HG03159 (cell line): ENCODE data around the gene SGCE.

Experiments
- ATAC-seq: cut with Tn5 transposase; IDR thresholded peaks from one replicate; pipeline ENCODE4 v1.9.1; 2021; ENCODE audit warnings: mild to moderate bottlenecking, moderate library complexity; ENCODE audit not compliant: unreplicated experiment

SGCE gene

DNA sequence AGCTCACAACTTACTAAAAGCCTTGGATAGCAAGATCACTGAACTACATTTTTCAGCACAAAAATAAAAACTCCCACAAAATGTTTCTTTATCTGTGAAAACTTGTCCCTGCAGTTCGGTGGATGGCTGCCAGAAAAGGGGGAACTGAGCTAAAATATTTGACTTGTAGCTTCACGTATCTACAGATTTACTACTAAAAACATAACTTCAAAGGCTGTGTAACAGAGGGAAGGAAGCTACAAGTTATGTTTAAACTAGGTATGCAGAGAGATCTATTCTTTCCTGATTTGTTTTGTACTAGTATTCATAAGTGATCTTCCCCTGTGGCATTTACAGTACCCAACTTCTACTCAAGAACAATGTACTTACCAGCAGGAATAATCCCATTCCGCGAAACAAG, 25.1 kb downstream of the SGCE start:
- no peak for ATAC-seq

DNA sequence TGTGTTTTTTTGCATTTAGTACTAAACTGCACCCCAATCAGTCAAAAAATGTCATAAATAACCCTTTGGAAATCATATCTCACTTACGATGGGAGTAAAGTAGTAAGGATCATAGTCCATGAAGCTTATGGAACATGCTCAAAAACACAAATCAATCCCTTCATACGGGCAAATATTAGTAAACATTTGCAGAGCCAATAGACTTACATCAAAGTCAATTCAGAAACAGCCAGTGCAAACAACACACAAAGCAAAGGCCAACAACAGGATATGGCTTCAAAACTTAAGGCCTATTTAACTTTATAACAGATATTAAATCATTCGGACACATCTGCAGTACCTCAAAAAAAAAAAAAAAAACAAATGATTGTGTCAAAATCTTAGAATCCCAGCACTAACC, 32.1 kb downstream of the SGCE start:
- ATAC-seq, result no peak

DNA sequence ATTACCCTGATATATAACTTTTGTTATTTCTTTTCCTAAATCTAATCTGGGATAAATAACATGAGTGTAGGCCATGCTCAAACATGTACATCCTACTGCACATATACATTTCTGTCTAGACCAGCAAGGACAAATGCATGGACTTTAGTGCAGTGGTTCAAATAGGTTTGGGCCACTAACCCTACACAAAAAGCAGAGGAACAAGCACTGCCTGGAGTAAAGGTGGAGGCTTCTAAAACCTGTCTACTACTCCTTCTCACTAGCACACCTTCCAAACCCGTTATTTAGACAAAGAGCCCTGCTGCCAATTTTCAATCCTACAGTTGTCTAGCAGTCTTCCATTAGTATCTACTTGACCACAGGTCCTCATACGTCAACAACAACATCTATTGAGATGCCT, 34.8 kb downstream of the SGCE start:
- ATAC-seq, result peak; percentile 3

DNA sequence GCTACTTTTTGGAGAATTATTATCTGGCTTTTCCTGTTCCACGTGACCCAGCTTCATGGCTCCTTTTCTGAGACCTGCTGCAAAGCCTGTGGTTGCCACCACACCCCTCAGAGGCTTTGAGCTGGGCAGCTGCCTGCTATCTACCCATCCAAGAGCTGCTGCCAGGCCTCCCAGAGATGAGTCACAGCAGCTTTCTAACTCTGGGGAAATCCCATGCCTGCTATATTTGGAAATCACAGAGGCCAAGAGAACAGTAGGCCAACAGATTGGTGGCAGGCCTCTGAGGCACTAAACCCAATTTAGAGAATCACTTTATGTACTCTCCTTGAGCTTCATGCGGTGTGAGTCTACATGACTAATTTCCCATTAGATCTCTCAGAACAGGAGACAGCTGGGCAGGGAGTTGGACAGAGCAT, 35.2 kb downstream of the SGCE start:
- peak; percentile 97 for ATAC-seq

DNA sequence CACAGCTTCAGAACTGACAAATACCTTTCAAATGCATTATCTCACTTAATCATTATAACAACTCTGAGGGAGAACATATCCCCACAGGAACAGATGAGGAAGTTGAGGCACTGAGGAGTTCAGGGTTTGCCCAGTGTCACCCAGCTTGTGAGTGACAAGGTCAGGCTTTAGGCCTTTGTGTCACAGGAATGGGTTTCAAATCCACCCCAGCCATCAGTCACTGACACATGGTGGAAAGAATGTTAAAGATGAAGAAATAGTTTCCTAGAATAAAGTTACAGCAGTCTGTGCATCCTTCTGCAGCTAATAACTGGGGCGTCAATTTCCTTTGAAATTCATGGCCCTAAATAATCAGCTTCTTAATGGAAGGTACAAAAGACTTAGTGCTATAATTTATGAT, 37.8 kb downstream of the SGCE start:
- ATAC-seq, result no peak

DNA sequence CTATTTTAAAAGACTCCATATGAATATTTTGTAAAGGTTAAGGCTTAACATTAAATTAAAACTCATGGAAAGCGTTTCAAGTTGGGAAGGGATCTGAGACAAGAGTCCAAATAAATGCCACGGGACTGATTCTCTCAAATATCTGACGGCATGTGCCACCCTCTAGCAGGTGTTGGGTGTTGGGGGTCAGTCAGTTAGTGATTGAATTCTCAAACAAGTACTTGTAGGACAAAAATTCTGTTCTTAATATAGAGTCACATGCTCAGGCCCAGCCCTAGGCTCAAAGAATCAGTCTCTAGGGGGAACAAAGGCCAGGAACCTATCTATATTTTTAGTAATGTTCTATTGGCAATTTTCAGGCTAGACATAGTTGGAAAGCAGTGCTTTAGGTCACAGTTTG, 39.1 kb downstream of the SGCE start:
- ATAC-seq, result no peak

DNA sequence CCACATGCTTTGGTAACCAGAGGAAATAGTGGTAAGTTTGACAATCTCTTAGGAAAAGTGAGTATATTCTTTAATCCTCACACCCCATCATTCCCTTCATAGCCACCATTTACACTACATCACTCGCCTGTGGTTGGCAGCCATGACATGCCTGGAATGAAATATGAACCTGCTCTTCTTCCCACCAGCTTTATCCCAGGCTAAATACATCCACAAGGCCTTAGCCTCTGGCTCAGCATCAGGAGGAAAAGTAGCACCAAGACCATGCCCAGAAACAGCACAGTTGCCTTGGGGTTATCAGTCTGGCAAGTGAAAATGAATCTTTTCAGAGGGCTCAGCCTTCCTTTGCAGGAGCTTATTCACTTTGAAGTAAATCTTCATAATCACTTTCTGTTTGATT, 40.3 kb downstream of the SGCE start:
- no peak for ATAC-seq

DNA sequence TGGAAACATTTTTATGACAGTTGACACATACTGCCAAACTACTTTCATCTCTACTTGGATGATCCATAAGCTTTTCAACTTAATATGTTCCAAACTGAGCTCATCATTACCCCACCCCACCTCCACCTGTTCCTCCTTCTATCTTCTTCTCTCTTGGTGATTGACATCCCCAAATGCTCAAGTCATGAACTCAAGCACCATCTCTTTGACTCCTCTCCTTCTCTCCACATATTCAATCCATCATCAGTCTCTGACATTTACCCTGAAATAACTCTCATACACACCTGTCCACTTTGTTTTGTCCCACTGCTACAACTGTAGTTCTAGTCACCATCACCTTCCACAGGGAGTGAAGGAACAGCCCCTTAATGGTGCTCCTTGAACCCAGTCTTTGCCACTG, 43.3 kb downstream of the SGCE start:
- ATAC-seq, result no peak

DNA sequence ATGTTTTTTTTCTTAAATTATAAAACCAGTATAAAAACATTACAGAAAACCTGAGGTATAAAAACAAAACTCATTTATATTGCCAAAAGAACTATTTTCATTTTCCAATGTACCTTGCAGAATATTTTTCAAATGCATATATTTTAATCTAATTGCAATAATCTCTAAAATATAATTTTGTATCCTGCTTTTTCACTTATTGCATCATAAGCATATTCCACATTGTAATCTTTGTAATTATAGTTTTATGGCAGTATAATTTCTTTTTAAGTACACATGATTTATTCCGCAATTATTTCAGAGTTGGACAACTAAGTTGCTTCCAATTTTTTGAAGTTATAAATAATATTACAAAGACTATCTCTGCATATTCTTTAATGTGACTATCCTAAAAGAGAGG, 43.7 kb downstream of the SGCE start:
- ATAC-seq, result no peak

DNA sequence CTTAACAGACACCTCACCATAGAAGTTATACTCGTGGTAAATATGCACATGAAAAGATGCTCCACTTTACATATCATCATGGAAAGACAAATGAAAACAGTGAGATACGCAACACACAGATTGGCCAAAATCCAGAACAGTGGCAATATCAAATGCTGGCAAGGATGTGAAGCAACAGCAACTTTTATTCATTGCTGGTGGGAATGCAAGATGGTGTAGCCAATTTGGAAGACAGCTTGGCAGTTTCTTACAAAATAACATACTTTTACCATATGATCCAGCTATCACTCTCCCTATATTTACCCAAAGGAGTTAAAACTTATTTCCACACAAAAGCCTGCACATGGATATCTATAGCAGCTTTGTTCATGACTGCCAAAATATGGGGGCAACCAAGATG, 46.4 kb downstream of the SGCE start:
- no peak for ATAC-seq

DNA sequence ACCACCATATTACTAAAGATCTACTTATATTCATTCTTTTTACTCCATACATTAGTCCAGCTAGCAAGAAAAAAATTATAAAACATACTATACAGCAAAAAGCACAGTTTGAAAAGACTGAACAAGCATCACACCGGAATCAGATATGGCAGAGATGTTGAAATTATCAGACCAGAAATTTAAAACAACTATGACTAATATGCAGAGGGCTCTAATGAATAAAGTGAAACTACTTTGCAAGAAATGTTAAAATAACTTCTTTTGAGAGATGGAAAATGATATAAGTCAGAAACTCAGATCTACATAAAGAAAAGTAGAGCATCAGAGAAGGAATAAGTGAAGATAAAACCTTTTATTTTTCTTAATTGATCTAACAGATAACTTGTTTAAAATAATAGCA, 50.9 kb downstream of the SGCE start:
- peak; percentile 62 for ATAC-seq

DNA sequence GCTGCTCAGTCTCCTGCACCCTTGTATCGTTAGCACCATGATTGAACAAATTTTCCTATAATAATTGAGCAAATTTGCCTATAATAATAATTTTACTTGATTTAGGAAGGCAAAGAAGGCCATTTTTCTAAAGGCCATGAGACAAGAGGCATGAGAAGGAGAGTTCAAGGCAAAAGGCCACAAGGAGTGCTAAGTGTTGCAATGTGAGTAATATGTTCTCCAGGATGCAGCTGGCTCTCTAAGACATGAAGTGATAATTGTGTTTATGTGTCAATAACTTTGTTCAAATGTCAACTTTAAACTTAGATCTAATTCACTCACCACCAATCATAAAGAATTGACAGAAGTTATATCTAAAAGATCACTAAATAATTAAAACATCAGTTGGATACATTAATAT, 53.8 kb downstream of the SGCE start:
- no peak for ATAC-seq

DNA sequence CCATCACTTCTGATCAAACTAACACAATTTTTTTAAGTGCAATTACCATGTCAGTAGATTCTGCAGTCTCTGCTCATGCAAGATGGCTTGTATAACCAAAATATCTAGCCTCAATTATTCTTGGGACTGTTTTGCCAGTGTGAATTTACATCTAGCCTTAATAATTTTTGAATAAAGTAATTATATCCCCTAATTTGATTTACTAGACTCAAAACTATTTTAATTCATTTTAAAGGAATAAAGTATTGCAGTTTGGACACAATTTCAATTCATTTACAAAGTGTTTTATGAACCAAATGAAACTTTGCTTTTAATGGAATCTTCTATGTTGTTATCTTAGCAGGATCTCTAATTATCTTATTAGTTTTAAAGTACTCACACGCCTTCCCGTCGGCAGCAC, 55.7 kb downstream of the SGCE start:
- no peak for ATAC-seq

DNA sequence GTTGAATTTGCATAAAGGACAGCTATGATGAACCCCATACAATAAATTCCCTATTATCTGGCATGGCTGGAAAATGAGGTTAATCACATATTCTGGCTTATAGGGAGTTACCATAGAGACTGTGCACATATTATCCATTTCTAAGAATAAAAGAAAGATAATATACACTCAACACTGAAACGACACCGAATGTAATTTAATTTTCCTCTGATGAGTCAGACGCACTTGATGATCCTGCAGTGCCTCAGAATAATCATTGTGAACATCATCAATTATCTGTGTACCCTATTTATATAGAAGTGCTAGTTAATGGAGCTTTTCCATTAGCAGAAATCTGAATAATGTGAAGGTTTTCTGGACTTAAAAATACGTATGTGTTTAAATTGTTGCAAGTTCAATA, 60.2 kb downstream of the SGCE start:
- no peak for ATAC-seq

DNA sequence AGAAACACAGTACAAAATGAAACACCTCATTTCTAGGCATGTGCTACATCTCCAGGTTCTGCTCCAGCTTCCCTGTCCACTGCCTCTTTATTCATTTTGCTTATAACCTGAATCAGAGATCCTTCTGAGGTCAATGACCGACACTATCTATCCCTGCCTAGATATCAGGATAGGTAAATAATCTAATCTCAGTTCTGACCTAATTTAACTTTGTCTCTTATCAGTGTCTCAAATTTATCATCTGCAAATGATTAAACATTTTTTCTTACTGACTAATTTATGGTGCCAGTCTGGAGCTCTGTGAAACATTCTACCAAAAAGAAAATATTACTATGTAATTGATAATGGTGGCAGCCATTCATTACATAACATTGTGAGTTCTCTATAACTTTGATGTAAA, 61.1 kb downstream of the SGCE start:
- ATAC-seq, result no peak

DNA sequence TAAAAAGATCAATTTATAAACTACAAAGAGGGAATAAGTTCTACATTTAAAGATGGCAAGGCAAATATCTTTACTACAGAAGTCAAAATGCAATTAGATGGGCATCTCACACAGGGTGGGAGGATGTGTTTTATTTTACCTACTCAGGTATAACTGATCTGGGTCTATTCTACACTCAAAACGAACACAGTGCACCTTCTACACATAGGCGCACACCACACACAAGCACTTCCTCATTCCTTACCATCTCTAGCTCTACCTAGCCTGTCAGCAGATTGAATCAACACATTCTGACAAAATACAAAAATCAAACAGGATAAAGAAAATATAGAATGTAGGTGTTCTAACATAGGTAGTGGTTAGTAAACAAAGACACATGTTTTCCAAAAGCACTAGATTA, 64.8 kb downstream of the SGCE start:
- ATAC-seq, result peak; percentile 82

DNA sequence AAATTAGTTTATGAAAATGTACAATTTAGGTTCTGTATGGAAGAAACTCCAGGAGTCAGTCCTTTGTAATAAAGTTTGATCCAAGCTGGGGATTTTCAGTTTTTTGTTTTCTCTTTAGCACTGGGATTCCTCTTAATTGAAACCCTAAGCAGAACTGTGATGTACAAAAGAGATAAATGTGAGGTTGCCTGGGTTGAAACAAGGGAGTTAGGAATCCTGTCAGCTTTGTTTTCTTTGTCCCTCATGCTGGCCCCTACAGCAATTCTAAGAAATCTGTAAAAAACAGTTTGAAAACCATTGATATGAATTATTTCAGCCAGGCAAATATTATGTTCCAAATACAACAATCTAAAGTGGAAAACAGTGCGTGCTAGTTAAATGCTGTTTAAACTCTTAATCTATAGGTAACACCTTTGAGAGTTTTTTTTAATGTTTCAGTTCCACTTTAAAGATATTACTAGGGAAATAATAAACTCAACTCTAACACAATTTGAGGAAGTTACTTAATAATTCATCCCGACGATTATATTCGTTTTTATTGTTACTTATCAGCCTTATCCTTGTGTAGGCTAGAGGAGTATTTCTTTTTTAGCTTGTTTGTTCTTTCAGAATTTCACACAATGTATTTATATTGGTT, 65.3 kb downstream of the SGCE start:
- ATAC-seq, result peak; percentile 50

DNA sequence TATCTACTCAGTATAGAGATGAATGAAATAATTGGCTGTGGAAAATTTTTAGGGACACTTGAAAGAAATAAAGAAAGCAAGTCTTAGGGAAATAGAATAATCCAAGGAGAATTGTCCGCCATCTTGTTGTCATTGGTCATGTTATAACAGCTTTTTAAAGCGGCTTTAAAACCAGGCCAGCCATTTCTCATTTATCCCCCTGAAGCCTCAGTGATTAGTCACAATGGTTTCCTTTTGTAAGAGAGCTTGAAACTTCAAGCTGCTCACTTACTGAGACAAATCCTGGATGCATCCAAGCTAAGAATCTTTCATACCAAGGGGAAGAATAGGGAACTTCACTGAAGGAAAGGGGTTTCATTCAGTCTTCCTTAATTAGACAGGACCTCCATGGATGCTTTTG, 67.9 kb downstream of the SGCE start:
- no peak for ATAC-seq

DNA sequence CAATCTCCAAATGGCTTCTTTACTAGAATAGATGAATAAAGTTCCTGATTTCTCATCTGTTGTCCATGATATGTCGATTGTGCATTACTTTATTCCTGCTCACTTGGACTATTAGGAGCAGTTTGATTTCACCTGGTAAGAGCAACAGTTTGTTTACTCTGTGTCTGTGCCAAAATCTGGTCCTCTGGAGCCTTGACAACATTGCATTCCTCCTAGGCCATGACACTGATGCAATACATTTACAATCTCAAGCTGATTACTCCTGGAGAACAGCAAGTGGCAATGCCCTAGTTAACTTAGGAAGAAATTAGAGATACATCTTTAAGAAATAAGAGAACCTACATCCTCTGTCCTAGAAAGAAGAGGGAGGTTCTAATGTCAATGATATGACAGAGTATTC, 71.8 kb downstream of the SGCE start:
- ATAC-seq, result no peak

DNA sequence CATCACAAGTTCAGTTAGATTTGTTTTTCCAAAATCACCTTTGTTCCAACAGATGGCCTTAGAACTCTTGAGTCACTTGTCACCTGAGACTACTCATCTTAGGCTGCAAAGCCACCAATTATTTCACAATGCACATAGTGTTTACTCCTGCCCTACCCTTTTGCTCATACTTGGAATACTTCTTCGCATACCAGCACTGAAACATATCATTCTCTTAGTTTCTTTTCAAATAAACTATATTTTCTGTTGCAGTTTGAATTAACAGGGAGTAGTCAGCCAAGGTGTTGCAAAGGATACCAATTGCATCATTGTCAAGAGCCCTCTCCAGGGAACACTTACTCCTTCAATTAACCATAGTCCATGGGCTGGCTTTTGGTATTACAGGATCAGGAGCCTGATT, 75.3 kb downstream of the SGCE start:
- ATAC-seq, result no peak

DNA sequence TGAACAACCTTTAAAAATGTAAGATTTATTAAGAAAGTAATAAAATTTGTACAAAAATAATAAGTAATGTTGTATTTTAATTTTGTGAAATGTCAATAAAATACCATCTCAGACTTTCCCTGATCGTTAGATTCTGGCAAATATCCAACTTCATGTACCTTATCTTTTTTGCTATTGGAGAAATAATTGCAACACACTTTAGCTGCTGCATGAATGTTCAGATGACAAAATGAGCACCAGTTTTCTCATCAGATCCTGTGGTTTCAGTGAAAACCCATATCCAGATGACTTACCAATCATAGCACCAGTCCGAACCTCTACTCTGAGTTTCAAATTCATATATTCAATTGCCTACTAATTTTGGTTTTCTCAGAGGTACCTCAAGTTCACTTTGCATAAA, 76.5 kb downstream of the SGCE start:
- no peak for ATAC-seq

DNA sequence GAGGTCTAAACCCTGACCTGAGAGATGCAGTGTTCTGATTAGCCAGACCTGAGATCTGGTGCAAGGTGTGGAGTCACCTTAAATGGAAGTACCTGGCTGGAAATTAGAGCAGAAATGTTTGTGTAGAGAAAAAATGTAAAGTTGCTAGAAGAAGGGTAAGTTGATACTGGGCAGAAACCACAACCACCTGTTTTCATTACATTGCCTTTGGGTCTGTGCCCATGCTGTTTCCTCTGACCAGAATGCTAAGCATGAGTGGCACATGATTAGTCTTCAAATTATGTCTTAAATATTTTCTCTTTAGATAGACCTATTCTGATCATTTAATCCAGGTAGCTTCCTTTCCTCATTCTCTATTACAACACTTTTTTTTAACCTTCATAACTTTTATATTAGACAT, 77.3 kb downstream of the SGCE start:
- no peak for ATAC-seq

DNA sequence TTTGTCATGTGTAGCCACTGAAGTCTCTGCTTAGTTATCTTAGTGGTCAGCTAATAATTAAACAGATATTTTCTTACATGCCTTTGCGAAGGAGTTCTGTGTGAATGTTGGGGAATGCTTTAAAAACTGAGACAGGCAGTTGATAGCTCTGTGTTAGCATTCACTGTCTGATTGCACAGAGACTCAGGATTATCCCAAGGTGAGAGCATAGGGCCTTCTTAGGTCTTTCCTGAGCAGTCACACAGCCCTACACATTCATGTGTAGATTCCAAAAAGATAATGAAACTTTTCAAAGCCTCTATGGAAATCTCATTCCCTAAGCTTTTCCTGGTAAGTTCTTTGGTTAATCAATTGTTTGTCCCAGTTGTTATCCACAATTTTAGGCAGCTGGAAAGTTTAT, 78.6 kb downstream of the SGCE start:
- ATAC-seq, result no peak

DNA sequence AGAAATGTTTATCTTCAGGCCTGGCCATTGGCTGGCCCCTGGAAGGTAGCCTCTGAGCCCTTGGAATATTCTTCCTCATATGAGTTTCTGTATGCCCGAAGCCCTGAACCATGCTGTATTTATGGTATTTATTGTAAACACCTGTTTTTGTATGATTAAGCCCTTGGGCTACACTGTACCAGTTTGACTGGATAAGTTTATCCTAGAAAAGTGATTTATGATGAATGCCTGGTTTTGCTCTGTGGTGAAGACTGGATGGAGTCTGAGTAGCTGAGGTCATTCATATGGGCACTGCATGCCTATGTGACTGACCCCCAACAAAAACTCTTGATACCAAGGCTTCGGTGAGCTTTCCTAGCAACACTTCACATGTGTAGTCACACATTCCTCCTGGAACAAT, 79.6 kb downstream of the SGCE start:
- ATAC-seq, result no peak
